ENCODE results near the gene CDAN1.
"Not testable (repeated sequence)": the region's sequence is repeated elsewhere in the genome, so short reads cannot be mapped to it uniquely, and the experiment has no call there.

Gene CDAN1

GRCh38 chr15:42704492-42704926 lies 32.4 kb downstream of the CDAN1 start:
- no peak for DNase-seq

GRCh38 chr15:42696626-42697025 lies 40.3 kb downstream of the CDAN1 start:
- no peak for DNase-seq

GRCh38 chr15:42695527-42696071 lies 41.3 kb downstream of the CDAN1 start:
- no peak for DNase-seq

- no peak for DNase-seq
Measured at GRCh38 chr15:42694398-42694797, 42.5 kb downstream of the CDAN1 start.

GRCh38 chr15:42693942-42694341 lies 43.0 kb downstream of the CDAN1 start:
- DNase-seq = no peak

GRCh38 chr15:42693496-42693895 lies 43.4 kb downstream of the CDAN1 start:
- DNase-seq = no peak

- DNase-seq = no peak
Measured at GRCh38 chr15:42692997-42693396, 43.9 kb downstream of the CDAN1 start.

GRCh38 chr15:42692536-42692935 lies 44.4 kb downstream of the CDAN1 start:
- no peak for DNase-seq

- DNase-seq = no peak
Measured at GRCh38 chr15:42691770-42692169, 45.2 kb downstream of the CDAN1 start.

- no peak for DNase-seq
Measured at GRCh38 chr15:42691308-42691707, 45.6 kb downstream of the CDAN1 start.

GRCh38 chr15:42688301-42688700 lies 48.6 kb downstream of the CDAN1 start:
- DNase-seq = no peak

- no peak for DNase-seq
Measured at GRCh38 chr15:42687740-42688139, 49.2 kb downstream of the CDAN1 start.

GRCh38 chr15:42686281-42686680 lies 50.6 kb downstream of the CDAN1 start:
- no peak for DNase-seq

- no peak for DNase-seq
Measured at GRCh38 chr15:42681119-42681518, 55.8 kb downstream of the CDAN1 start.

GRCh38 chr15:42680142-42680482 lies 56.8 kb downstream of the CDAN1 start:
- DNase-seq = not testable (repeated sequence)

- DNase-seq = no peak
Measured at GRCh38 chr15:42679285-42680141, 57.4 kb downstream of the CDAN1 start.

GRCh38 chr15:42675021-42675420 lies 61.9 kb downstream of the CDAN1 start:
- DNase-seq = no peak

- DNase-seq = no peak
Measured at GRCh38 chr15:42674472-42674871, 62.5 kb downstream of the CDAN1 start.

Measured in right forelimb (tissue), 1 donor.